ENCODE data around the gene KIF2C. TPM values are rescaled to one million over a fixed set of nuclear protein-coding genes. Genes with fewer than 3 reads are reported as not detected.

The KIF2C gene
- total RNA-seq, 4 donors from 2014 or later: 0.46 to 0.55 TPM; not detected in 2

DNA sequence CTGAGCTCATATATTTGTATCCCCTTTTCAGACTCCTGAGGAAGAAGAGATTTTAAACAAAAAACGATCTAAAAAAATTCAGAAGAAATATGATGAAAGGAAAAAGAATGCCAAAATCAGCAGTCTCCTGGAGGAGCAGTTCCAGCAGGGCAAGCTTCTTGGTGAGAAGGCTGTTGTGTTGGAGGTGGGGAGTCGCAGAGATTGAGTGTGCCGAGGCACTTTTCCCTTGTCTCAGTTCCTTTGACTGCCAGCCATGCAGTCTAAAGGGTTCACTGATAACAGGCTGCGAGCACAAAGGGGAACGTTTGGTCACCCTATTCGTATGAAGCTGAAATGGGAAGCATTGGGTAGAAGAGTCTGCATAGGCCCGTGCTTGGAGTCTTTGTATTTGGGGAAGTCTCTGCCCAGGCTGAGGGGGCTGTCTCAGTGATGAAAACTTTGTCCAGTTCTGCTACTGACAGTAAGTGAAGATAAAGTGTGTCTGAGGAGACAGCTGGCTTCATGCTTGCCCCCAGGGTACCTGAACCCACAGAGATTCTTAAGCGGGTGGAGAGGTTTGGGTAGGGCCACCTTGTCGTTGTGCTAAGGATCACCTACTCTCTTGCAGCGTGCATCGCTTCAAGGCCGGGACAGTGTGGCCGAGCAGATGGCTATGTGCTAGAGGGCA lies 38.5 kb downstream of the KIF2C start:
- peak overlapping the region in 1 of 4 donors; percentile 91 for H3K27ac ChIP-seq
- H3K27me3 ChIP-seq: no peaks in the 10 kb centered on the region
- intact Hi-C loops (cut with DNase I; ENCODE audit: low total_unique reads): loop anchor here (5.0 kb wide), 2 partner anchors 524 to 826 kb away; no protein-coding TSS in a partner anchor
- no peak overlapping the region for H3K4me3 ChIP-seq
- DNase-seq (no peak), ATAC-seq (no peak)
- H3K36me3 ChIP-seq: peaks cover 0 to 41% of the 10 kb centered on the region in 2 donors
- H3K9me3 ChIP-seq: no peaks in the 10 kb centered on the region
- in situ Hi-C loops (cut with MboI; ENCODE audit: low sequenced_read_pairs in 4 of 4): loop anchor here in 1 of 4 donors (25.0 kb wide), 2 partner anchors 209 to 734 kb away; partner anchors contain the start of genes CCDC163, EIF2B3, MMACHC and PRDX1
- TF ChIP-seq CTCF (IDR thresholded peaks at IDR 0.05 in 4 of 5, conservative IDR thresholded peaks at IDR 0.05 in 1 of 5) (no peak), POLR2A (IDR thresholded peaks at IDR 0.05) (no peak)
- peaks cover 9 to 12% of the 10 kb centered on the region in 2 donors for H3K4me1 ChIP-seq

DNA sequence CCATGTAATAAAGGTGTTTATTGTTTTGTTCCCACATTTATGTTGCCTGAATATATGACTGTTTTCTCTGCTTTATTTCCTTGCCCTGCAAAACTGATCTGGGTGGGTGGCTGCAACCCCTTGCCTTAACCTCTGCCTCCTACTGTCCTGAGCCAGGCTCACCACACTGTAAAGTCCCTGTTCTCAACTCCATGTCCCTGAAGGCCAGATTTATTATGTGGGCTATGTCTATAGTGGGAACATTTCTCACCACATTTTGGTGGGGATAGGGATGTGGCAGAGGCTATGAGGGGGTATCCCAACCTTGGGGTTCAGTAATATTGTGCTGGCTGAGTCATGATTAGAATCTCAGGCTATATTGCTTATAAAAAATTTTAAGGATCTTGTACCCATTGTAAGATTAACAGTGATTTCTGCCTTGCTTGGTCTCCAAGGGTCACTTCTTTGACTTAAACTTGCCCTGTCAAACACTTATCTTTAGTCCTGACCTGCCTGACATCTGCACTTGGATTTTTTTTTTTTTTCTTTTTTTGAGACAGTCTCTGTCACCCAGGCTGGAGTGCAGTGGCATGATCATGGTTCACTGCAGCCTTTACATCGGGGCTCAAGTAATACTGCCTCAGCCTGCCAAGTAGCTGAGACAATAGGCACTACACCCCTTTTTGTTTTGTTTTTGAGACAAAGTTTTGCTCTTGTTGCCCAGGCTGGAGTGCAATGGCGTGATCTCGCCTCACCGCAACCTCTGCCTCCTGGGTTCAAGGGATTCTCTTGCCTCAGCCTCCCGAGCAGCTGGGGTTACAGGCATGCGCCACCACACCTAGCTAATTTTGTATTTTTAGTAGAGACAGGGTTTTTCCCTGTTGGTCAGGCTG lies 39.3 kb downstream of the KIF2C start:
- peaks cover 14% of the 10 kb centered on the region in 2 donors for H3K4me1 ChIP-seq
- H3K27ac ChIP-seq: peak overlapping the region in 1 of 4 donors; percentile 9
- ATAC-seq (no peak), DNase-seq (no peak)
- peaks cover 0 to 41% of the 10 kb centered on the region in 2 donors for H3K36me3 ChIP-seq
- intact Hi-C loops (cut with DNase I; ENCODE audit: low total_unique reads) (loop anchor here (5.0 kb wide), 2 partner anchors 523 to 827 kb away; no protein-coding TSS in a partner anchor), in situ Hi-C loops (cut with MboI; ENCODE audit: low sequenced_read_pairs in 4 of 4) (loop anchor here in 1 of 4 donors (25.0 kb wide), 2 partner anchors 208 to 733 kb away; partner anchors contain the start of genes CCDC163, EIF2B3, MMACHC and PRDX1)
- no peaks in the 10 kb centered on the region for H3K9me3 ChIP-seq
- no peak for TF ChIP-seq CTCF (IDR thresholded peaks at IDR 0.05 in 4 of 5, conservative IDR thresholded peaks at IDR 0.05 in 1 of 5)
- no peak for TF ChIP-seq POLR2A (IDR thresholded peaks at IDR 0.05)
- no peaks in the 10 kb centered on the region for H3K27me3 ChIP-seq
- no peak overlapping the region for H3K4me3 ChIP-seq

DNA sequence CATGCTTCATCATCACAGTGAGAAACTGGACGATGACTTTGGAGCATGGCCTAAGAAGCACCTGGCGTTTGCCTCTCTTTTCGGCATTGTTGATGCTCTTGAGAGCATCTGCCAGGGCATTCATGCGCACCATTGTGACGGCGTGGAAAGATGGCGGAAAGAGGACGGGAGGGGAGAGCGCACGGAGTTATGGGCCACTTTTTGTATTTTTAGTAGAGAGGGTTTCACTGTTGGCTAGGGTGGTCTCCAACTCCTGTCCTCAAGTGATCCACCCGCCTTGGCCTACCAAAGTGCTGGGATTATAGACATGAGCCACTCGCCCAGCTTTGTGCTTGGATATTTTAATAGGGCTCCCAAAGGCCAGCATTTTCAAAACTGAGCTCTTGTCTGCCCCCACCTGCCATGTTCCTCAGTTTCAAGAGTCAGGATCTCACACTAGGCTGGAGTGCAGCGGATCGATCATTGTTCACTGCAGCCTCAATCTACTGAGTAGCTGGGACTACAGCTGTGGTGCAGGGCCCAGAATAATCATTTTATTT lies 41.0 kb downstream of the KIF2C start:
- DNase-seq: no peak
- Histone ChIP-seq H3K4me1 (peaks cover 22 to 27% of the 10 kb centered on the region in 2 donors), H3K36me3 (peaks cover 0 to 41% of the 10 kb centered on the region in 2 donors), H3K9me3 (no peaks in the 10 kb centered on the region), H3K27ac (no peak overlapping the region), H3K27me3 (no peaks in the 10 kb centered on the region), H3K4me3 (no peak overlapping the region)
- intact Hi-C loops (cut with DNase I; ENCODE audit: low total_unique reads): no loop called here
- ATAC-seq: no peak
- in situ Hi-C loops (cut with MboI; ENCODE audit: low sequenced_read_pairs in 4 of 4): loop anchor here in 2 of 4 donors (10.0 to 25.0 kb wide), 3 partner anchors 54 to 732 kb away; partner anchors contain the start of genes CCDC163 (in 1 of the 2), EIF2B3 (in 1 of the 2), MMACHC (in 1 of the 2) and PRDX1 (in 1 of the 2)
- TF ChIP-seq CTCF (IDR thresholded peaks at IDR 0.05 in 4 of 5, conservative IDR thresholded peaks at IDR 0.05 in 1 of 5) (no peak), POLR2A (IDR thresholded peaks at IDR 0.05) (no peak)

DNA sequence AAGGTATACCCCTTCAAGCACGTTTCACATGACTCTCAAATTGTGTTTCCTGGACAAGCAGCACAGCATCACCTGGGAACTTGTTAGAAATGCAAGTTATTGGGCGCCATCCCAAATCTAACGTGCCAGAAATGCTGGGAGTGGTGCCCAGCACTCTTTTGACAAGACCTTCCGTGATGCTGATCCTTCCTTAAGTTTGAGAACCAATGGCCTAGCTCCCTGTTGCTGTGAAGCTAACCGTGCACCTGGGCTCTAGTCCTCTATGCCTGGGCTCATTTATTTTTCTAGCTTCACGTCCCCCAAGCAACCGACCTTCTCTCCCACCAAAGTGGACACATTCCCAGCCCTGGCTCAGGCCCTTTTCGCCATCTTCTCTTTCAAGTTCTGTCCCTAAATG lies 44.1 kb downstream of the KIF2C start:
- Histone ChIP-seq H3K36me3 (peaks cover 0 to 18% of the 10 kb centered on the region in 2 donors), H3K4me3 (peak overlapping the region; percentile 48 to 63 (median 56)), H3K27me3 (no peaks in the 10 kb centered on the region), H3K9me3 (no peaks in the 10 kb centered on the region), H3K27ac (peak overlapping the region in 1 of 4 donors; percentile 12), H3K4me1 (peaks cover 19 to 28% of the 10 kb centered on the region in 2 donors)
- in situ Hi-C loops (cut with MboI; ENCODE audit: low sequenced_read_pairs in 4 of 4) (loop anchor here in 2 of 4 donors (10.0 to 25.0 kb wide), 3 partner anchors 51 to 729 kb away; partner anchors contain the start of genes CCDC163 (in 1 of the 2), EIF2B3 (in 1 of the 2), MMACHC (in 1 of the 2) and PRDX1 (in 1 of the 2)), intact Hi-C loops (cut with DNase I; ENCODE audit: low total_unique reads) (no loop called here)
- TF ChIP-seq CTCF (IDR thresholded peaks at IDR 0.05 in 4 of 5, conservative IDR thresholded peaks at IDR 0.05 in 1 of 5): no peak
- TF ChIP-seq POLR2A (IDR thresholded peaks at IDR 0.05): no peak
- ATAC-seq (no peak), DNase-seq (no peak)

Measured in gastrocnemius medialis (tissue), 4 donors.